HG02852 (cell line): ENCODE measurements around the gene TRRAP.
A peak's percentile ranks its signal among the peaks of the same experiment; 100 is the strongest.
"Not testable (repeated sequence)": the region's sequence is repeated elsewhere in the genome, so short reads cannot be mapped to it uniquely, and the experiment has no call there.

ENCODE experiments used
- ATAC-seq: cut with Tn5 transposase; IDR thresholded peaks from one replicate; pipeline ENCODE4 v1.9.1; 2021; ENCODE audit warnings: mild to moderate bottlenecking, moderate library complexity; ENCODE audit not compliant: unreplicated experiment

Gene TRRAP

DNA sequence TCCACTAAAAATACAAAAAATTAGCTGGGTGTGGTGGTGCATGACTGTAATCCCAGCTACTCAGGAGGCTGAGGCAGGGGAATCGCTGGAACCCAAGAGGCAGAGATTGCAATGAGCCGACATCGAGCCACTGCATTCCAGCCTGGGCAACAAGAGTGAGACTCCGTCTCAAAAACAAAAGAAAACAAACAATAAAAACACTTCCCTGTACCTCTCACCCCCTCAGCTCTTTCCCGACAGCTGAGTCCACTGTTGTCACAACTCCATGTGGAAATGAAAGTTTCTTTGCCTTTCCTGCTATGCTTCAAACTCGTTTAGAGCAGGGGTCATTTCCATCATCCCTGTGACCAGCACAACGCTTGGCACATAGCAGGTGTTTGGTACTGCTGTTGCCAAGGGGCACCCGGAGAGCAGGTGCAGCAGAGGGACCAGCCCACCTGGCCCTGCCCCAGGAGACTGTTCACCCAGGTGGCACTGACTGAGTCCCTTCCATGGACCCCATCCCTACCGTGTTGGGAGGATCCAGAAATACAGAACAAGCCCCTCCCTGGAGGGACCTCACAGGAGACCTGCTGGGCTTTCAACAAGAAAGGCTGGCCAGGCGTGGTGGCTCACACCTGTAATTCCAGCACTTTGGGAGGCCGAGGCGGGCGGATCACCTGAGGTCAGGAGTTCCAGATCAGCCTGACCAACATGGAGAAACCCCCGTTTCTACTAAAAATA lies 13.4 kb upstream of the TRRAP start:
- no peak for ATAC-seq

DNA sequence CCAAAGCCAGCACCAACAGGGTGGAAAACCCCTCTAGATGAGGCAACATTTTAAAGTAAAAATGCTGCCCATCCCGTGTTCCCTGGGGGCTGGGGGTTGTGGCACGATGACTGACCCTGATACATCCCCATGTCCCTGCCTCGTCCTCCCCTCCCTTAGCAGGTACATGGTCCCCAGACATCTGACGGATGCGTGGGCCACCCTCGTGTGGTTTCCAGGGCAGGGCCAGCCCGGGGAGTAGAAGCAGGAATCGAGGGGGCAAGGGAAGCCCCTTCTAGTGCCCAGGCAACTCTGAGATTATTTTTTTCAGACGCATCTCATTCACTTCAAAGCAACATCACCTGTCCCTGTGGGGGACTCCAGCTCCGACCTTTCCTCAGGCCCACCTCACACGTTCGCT lies 12.0 kb upstream of the TRRAP start:
- no peak for ATAC-seq

DNA sequence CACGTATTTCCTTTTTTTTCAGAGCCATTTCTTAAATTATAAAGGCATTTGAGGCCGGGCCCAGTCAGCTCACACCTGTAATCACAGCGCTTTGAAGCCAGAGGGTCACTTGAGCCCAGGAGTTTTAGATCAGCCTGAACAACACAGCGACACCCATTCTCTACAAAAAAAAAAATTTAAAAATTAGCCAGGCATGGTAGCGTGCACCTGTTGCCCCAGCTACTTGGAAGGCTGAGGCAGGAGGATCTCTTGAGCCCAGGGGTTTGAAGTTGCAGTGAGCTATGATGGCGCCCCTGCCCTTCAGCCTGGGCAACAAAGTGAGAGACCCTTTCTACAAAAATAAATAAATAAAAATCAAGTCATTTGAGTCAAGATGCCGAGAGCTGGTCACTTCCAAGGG lies 11.6 kb upstream of the TRRAP start:
- ATAC-seq, result no peak

DNA sequence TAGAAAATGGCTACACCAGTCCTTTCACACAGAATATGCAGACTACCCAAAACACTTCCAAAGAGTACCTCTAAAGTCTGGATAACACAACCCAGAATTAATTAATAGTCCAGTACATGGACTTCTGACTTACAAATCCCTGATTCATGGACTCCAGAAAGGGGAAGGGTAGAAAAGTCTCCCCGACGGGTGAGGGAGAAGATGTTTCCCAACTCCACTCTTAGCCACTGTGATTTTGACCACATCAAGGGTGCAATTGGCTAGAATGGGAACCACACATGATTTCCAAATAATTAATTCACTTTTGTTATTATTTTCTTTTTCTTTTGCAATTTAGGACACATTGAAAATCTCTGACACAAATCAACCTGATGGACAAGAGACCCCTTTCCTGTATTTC lies 9.9 kb upstream of the TRRAP start:
- no peak for ATAC-seq

DNA sequence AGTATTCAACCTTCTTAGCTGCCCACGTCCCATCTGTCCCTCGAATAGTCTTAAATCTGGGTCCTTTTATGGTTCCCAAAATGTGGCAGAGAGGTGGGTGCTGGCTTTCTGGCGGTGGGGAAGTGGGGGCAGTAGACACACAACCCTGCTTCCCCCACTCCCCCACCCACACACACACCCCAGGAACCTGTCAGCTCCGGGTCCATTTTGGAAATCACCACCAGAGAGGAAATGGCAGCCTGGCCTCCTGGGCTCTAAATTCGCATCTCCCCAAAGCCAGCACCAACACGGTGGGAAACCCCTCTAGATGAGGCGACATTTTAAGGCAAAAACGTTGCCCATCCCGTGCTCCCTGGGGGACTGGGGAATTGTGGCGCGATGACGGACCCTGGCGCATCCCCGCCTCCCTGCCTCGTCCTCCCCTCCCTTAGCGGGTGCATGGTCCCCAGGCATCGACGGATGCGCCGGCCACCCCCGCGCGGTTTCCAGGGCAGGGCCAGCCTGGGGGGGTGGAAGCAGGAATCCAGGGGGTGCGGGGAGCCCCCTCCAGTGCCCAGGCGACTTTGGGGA lies 9.2 kb upstream of the TRRAP start:
- no peak for ATAC-seq

DNA sequence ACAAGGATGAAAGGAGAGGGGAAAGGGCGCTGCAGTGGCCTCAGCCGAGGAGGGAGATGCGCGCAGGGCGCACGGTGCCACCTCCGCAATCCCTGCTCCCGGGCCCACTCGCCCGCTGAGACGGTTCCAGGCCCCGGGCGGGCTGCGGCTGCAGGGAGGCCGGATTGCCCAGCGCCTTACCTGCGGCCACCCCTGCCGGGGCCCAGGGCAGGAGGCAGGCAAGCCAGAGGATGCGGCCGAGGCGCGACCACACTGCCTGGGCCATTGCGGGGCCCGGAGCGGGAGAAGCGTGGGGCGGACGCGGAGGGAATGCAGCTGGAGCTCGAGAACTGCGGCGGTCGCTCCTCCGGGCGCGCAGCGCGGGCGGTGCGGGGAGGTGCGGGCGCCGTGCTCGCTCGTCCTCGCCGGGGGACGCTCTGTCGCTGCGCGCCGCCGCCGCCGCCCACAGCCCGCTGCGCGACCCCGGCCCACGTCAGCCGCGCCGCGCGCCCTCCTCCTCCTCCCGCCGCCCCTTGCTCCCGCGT lies 8.7 kb upstream of the TRRAP start, which contains the start of gene TMEM130:
TMEM130 (minus strand) TSS at position 418 of the 524 bp plus-strand sequence; CDS start at position 265, 153 bp downstream.
- ATAC-seq, result no peak

DNA sequence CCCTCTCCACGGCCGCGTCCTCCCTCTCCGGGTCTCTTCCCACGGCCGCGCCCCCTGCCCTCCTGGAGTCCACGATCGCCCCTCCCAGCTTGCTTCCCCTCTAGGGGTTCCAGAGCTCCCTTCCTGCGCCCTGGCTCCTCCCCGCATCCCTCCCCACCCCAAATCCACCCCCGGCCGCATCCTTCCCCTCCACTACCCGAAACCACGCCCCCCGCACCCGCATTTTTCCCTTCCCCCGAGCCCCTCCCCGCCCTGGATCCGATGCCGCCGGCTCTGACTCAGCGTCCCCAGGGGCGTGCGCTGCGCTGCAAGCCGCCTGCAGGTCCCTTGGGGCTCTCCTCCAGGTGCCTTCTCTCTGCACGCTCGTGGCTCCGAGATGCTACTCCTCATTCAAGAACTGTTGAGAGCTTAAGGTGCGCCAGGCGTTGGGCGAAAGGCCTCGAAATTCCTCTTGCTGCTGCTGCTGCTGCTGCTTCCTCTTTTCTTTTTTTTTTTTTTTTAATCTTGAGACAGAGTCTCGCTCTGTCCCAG lies 8.1 kb upstream of the TRRAP start:
- peak; percentile 60 for ATAC-seq

DNA sequence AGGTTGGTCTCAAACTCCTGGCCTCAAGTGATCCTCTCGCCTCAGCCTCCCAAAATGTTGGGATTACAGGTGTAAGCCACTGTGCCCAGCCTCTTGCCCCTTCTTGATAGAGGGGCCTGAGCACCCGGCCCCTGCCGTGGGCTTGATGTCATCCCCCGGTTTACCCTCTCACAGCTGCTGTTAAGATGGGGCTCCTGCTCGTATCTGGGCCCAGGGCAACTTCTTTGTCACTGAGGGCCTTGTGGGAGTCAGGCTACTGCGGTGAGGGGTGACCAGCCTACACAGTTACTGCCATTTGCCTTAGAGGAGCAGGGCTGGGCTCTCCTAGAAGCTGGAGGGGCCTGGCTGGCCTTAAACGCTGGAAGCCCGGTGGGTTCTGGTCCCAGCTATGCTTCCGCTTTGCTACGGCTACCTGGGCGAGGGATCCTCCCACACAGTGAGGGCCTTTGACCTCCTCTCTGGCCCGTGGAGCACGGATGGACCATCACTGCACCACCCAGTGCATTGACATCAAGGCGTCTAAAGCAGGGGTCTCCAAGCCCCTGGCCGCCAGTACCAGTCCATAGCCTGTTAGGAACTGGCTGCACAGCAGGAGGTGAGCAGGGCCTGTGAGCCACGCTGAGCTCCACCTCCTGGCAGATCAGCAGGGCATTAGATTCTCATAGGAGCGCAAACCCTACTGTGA lies 7.4 kb upstream of the TRRAP start:
- no peak for ATAC-seq

DNA sequence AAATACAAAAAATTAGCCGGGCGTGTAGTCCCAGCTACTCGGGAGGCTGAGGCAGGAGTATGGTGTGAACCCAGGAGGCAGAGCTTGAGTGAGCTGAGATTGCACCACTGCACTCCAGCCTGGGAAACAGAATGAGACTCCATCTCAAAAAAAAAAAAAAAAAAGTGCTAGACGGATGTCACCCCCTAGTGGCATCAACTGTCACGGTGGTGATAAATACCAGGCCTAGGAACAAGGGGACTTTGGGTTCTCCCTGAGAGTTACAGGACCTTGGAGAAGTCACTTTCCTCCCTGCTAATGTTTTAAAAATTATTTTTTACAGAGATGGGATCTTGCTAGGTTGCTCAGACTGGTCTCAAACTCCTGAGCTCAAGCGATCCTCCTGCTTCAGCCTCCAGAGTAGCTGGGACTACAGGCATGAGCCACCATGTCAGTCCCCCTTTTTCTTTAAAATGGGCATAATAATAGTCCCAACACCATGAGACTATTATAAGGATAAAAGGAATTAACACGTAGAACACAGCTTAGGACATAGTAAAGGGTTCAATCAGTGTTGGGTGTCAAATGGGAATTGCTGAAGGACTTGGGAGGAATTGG lies 5.9 kb upstream of the TRRAP start:
- no peak for ATAC-seq

DNA sequence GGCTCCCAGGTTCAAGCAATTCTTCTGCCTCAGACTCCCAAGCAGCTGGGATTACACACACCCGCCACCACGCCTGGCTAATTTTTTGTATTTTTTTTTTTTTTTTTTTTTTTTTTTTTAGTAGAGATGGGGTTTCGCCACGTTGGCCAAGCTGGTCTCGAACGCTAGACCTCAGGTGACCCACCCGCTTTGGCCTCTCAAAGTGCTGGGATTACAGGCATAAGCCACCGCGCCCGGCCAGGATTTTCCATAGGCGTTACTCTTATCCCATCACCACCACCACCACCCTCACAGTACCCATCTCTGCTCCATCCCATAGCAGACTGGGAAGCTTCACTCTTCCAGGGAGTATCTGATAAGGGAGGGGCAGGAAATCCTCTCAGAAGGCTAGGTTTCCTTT lies 4.7 kb upstream of the TRRAP start:
- not testable (repeated sequence) for ATAC-seq

DNA sequence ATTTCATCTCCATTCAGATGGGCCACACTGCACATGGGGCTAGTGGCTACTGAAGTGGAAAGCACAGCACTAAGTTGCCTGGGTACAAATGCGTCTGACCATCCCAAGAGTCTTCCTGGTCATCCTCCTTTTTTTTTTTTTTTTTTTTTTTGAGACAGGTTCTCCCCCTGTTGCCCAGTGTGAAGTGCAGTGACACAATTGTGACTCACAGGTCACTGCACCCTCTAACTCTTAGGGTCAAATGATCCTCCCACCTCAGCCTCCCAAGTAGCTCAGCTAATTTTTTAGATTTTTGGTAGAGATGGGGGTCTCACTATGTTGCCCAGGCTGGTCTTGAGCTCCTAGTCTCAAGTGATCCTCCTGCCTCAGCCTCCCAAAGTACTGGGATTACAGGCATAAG lies 3.4 kb upstream of the TRRAP start:
- ATAC-seq, result no peak

DNA sequence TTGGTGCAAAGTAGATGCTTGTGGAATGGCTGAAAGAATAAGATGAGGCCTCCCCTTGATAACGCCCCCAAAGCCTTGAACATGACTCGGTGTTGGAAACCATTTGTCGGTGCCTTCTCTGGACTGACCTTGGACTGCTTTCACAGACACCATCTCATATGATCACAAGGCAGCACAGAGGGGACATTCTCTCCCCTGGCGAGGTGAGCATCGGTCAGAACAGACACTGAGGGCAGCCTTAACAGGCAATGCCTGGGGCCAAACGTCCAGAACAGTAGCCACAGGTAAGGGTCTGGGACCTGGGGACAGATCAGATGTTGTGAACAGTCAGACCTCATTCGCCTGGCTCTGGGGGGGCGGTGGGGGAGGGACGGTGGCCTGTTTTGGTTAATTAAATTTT lies 2.8 kb upstream of the TRRAP start:
- ATAC-seq, result no peak

DNA sequence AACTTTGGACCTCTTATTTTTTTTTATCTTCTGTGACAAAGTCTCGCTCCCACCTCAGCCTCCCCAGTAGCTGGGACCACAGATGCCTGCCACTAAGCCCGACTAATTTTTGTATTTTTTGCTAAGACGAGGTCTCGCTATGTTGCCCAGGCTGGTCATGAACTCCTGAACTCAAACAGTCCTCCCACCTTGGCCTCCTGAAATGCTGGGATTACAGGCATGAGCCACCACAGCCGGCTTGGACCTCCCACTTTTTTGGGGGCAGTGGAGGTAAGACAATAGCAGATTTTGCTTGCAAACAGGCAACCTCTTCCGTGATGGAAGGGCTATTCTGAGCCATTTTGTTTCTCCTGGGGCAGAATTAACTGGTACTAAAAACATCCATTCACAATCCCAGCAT lies 1.2 kb upstream of the TRRAP start:
- ATAC-seq, result no peak

DNA sequence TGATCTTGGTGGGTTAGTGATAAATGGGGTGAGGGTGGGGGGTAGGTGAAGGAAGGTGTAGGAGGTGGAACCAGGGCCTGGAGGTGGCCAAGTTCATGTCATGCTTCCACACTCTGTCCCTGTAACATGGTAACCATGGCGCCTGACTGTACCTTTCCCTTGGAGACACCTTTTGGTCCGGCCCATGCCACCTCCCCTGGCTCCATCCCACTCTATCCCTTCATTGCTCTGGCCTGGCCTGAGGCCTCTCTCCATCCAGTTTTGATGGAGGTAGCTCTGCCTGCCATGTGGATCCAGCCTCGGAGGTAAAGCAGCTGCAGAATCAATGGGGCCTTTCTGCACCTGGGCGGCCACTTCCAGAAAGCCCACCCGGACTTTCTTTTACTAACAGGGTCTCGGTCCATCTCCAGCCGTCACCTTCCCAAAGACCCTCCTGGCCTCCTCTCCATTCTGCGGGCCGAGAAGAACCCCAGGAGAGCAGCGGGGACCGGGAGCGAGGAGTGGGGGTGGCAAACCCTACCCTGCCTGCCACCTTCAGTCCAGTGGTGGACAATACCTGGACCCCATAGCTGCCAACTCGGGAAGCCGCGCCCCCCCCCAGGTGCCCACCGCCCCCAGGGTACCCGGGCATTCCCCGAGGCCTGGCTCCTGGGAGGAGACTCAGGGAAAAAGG lies 504 bp upstream of the TRRAP start:
- ATAC-seq, result peak; percentile 11

DNA sequence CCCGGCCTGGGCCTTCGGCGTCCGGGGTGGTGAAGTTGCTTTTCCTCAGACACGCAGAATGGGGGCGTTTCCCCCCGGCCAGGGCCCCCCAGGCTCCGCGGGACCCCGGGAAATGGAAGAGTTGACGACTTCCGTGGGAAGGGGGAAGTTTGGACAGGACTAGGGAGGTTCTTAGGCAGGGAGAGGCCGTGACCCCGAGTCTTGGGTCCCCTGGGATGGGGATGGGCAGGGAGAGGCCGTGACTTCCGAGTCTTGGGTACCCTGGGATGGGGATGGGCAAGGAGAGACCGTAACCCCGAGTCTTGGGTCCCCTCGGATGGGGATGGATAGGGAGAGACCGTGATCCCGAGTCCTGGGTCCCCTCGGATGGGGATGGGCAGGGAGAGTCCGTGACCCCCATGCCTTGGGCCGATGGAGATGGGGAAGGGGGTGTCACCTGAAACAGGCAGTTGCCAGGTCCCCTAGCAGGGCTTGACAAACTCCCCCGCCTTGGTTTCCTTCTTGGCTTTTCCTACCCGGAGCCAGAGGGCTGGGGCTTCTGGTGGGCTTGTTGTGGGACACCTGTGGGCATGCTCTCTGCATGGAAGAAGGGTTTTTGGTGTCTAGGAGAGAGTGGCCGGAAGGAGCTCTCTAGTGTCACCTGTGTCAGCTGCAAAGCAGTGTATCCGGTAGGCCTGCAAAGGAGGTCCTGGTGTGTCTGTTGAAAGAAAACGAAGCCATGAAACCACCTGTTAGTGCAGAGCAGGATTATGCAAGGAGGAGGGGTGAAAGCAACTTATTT lies 1.1 kb downstream of the TRRAP start:
- peak; percentile 76 for ATAC-seq

DNA sequence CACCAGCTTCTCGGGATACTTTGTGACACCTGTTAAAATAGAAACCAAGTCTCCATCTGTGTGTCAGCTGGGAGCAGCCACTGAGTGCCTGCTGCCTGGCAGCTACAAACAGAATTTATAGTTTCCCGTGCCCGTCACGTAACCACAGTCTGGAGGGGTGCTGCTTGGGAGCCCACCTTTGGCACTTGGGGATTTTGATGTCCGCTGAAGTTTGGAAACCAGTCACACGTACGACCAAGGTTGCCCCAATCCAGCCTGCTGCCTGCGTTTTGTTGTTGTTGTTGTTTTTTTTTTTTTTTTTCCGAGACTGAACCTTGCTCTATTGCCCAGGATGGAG lies 1.6 kb downstream of the TRRAP start:
- ATAC-seq, result no peak

DNA sequence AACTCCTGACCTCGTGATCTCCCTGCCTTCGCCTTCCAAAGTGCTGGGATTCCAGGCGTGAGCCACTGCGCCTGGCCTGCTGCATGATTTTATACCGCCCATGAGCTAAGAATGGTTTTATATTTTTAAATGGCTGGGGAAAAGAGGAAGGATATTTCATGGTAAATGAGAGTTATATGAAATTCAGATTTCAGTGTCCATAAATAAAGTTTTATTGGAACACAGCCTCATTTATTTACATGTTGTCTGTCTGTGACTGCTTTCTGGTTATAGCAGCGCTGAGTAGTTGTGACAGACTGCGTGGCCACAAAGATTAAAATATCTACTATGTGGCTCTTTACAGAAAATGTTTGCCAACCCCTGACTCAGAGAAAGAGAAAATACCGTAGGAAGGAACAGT lies 2.2 kb downstream of the TRRAP start:
- no peak for ATAC-seq

DNA sequence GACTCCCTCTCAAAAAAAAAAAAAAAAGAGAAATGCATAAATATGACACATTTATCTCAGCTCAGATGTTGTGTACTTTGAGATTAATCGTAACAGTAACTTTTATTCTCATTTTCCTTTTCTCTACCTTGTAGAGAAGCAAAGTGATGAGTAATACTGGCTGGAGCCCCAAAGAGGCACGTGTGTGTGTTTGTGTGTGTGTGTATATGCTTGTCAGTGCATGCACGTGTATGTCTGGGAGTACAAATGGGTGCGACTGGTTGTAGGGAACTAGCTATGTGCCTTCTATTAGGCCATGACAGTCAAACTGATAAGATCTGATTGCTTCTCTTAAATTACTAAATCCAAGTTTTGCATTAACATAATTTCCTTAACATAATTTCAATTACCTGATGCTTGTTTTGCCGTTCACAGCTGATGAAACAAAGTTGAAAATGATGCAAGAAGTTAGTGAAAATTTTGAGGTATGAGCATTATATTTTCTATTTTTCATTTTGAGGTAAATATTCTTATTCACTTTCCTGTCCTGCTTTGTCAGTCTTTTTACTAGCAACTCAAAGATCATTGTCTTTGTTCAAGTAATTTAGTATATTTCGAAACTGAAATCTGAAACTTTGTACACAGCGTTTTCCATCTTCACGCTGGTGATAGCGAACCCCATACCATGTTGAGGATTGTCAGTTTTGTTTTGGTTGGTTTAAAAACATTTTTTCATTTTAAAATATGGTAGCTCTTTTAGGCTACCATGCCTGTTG lies 3.4 kb downstream of the TRRAP start:
- no peak for ATAC-seq

DNA sequence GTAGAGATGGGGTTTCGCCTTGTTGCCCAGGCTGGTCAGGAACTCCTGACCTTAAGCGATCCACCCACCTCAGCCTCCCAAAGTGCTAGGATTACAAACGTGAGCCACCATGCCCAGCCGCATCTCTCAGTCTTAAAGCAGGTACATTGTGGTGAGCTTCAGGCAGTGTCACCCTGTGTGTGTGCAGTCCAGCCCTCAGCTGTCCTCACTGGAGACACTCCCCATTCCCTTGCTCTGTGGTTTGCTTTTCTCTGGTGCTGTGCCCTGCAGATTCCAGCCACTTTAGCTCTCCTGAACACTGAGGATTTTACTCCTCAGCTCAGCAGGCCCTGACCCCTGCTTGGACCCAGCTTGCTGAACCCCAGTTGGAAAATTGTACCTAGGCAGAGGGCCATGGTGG lies 6.1 kb downstream of the TRRAP start:
- no peak for ATAC-seq
